Fibroblast of skin of left quadriceps (primary cell): ENCODE measurements around the gene NUDT3.

Experiments
- DNase-seq, 2 experiments: peaks; one replicate each; pipeline ENCODE4 v3.0.0-alpha.2; 2013; ENCODE audit warnings: low read depth in 2 of 2

NUDT3 gene

GRCh38 chr6:34238585-34239499, 153.6 kb downstream of the NUDT3 start:
- DNase-seq: no peak

- no peak for DNase-seq
Measured at GRCh38 chr6:34237722-34238584, 154.5 kb downstream of the NUDT3 start.

- DNase-seq: no peak
Measured at GRCh38 chr6:34237316-34237721, 155.2 kb downstream of the NUDT3 start.

DNA sequence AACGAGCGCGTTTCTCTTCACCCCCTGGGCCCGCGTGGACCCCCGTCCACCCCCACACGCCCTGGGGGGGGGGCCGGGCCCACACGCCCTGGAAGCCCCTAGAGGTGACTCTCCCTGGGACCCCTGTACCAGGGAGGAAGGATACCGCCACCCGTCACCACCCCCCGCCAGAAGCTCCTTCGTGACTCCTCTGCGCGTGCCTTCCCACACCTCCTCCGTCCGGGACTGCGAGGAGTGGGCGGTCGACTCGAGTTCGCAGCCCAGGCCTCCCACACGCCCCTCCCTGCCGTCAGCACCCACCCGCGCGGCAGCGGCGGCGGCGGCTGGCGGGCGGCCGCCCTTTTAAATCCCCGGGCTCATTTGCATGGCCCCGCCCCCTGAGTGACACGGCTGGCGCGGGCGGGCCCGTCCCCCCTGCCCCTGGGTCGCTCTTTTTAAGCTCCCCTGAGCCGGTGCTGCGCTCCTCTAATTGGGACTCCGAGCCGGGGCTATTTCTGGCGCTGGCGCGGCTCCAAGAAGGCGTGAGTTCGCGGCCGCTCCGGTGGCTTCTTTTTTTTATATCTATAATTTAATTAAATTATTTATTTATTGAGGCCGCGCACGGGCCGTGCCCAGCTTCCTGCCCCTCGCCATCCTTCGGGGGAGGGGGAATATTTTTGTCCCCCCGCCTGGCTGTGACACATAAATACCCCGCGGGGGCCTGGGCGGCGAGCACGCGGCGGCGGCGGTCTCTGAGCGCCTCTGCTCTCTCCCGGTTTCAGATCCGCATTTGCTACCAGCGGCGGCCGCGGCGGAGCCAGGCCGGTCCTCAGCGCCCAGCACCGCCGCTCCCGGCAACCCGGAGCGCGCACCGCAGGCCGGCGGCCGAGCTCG, 155.8 kb downstream of the NUDT3 start, which contains the start of gene HMGA1:
Gene HMGA1, plus strand, starts transcription at position 431 of the 873 bp plus-strand sequence. CDS start 3,908 bp downstream, outside the sequence.
- DNase-seq: peak; percentile 61 to 67

GRCh38 chr6:34236131-34236442, 156.4 kb downstream of the NUDT3 start:
- DNase-seq: no peak

GRCh38 chr6:34235307-34236130, 156.9 kb downstream of the NUDT3 start:
- peak; percentile 73 to 77 for DNase-seq

- DNase-seq: no peak
Measured at GRCh38 chr6:34234667-34235306, 157.7 kb downstream of the NUDT3 start.

- no peak for DNase-seq
Measured at GRCh38 chr6:34233867-34234266, 158.6 kb downstream of the NUDT3 start.

DNA sequence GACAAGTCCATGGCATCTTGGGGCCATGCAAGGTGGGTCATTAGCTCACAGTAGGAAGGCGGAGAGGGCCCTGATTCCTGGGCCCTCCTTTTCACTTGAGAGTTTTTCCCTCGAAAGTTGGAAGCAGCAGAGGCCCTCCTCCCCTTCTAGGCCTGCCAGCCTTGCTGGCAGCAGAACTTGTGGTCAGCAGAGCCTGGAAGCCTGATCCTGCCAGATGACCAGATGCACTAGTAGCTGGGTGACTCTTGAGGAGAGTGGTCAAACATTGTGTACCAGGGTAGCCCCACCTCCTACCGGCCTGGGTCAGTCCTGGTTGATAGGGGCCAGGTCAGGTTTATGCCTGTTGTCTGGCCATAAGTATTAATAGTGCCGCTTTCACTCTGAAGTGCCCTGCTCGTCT, 159.6 kb downstream of the NUDT3 start:
- DNase-seq: no peak

DNA sequence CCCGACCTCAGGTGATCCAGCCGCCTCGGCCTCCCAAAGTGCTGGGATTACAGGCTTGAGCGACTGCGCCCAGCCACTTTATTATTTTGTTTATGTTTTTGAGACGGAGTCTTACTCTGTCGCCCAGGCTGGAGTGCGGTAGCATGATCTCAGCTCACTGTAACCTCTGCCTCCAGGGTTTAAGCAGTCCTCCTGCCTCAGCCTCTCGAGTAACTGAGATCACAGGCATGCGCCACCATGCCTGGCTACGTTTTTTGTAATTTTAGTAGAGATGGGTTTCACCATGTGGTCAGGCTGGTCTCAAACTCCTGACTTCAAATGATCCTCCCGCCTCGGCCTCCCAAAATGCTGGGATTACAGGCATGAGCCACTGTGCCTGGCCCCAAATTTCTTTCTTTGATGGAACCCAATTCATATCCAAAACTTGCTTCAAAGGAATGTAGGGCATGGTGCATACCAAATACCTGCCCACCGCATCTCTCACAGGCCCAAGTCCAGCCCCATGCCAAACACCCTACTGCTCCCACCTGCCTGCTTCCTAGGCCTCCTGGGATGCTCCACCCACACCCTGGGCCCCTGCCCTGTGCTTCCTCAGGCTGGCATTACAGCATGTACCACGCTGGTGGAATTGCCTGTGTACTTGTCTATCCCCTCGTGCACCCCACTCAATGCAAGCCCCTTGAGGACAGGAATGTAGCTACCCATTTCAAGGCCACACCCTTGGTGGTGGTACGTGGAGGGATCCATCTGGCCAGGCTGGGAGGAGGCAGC, 160.7 kb downstream of the NUDT3 start:
- DNase-seq: no peak

GRCh38 chr6:34230653-34231371, 161.7 kb downstream of the NUDT3 start:
- DNase-seq: no peak

- DNase-seq: no peak
Measured at GRCh38 chr6:34229877-34230276, 162.6 kb downstream of the NUDT3 start.
